Measurements from ENCODE around the gene CD99L2. TPM values are rescaled to one million over a fixed set of nuclear protein-coding genes. Genes with fewer than 3 reads are reported as not detected.

The CD99L2 gene
- total RNA-seq, 2 donors from 2014 or later: 11.3 to 18.7 TPM

GRCh38 chrX:150846130-150846529, 52.3 kb downstream of the CD99L2 start:
- Histone ChIP-seq H3K27me3 (ENCODE audit: control insufficient read depth, insufficient read depth, low read length, poor library complexity, severe bottlenecking) (no peaks in the 10 kb centered on the region), H3K27ac (ENCODE audit: low read depth, low read length) (no peak overlapping the region), H3K9ac (ENCODE audit: extremely low read depth, low read length, poor library complexity, severe bottlenecking) (no peak overlapping the region), H3K4me3 (ENCODE audit: low read length) (no peak overlapping the region), H3K4me1 (ENCODE audit: control insufficient read depth, insufficient read depth, low read length) (no peaks in the 10 kb centered on the region), H3K36me3 (ENCODE audit: control insufficient read depth, insufficient read depth, low read length) (no peaks in the 10 kb centered on the region), H3K9me3 (ENCODE audit: control insufficient read depth, low read length) (no peaks in the 10 kb centered on the region)
- no peaks in the 10 kb centered on the region for H3K36me3 Mint-ChIP-seq (ENCODE audit: low read depth)
- no peak overlapping the region for H3K4me3 Mint-ChIP-seq
- DNase-seq: no peak
- H3K4me1 Mint-ChIP-seq: peaks cover 23% of the 10 kb centered on the region
- H3K27ac Mint-ChIP-seq: no peak overlapping the region
- no peaks in the 10 kb centered on the region for H3K9me3 Mint-ChIP-seq
- TF ChIP-seq CTCF (conservative IDR thresholded peaks at IDR 0.05): no peak
- no peaks in the 10 kb centered on the region for H3K27me3 Mint-ChIP-seq (ENCODE audit: insufficient read depth)
- WGBS, 2 experiments (ENCODE audit: insufficient coverage in 1 of 2, insufficient read length in 1 of 2): 96% methylated on average over 1 of the region's 5 CpGs; no CpG with 5 or more reads in 1 of the 2 experiments

- no peaks in the 10 kb centered on the region for H3K36me3 Mint-ChIP-seq (ENCODE audit: low read depth)
- no peak overlapping the region for H3K27ac ChIP-seq (ENCODE audit: low read depth, low read length)
- peak overlapping the region; percentile 37 for H3K27ac Mint-ChIP-seq
- no peak for TF ChIP-seq CTCF (conservative IDR thresholded peaks at IDR 0.05)
- H3K4me3 ChIP-seq (ENCODE audit: low read length): no peak overlapping the region
- no peaks in the 10 kb centered on the region for H3K9me3 ChIP-seq (ENCODE audit: control insufficient read depth, low read length)
- 86% methylated on average over 3 of the region's 3 CpGs; no CpG with 5 or more reads in 1 of the 2 experiments for WGBS, 2 experiments (ENCODE audit: insufficient coverage in 1 of 2, insufficient read length in 1 of 2)
- H3K36me3 ChIP-seq (ENCODE audit: control insufficient read depth, insufficient read depth, low read length): no peaks in the 10 kb centered on the region
- peaks cover 21% of the 10 kb centered on the region for H3K4me1 Mint-ChIP-seq
- no peak for DNase-seq
- H3K4me1 ChIP-seq (ENCODE audit: control insufficient read depth, insufficient read depth, low read length): no peaks in the 10 kb centered on the region
- no peaks in the 10 kb centered on the region for H3K27me3 ChIP-seq (ENCODE audit: control insufficient read depth, insufficient read depth, low read length, poor library complexity, severe bottlenecking)
- no peaks in the 10 kb centered on the region for H3K27me3 Mint-ChIP-seq (ENCODE audit: insufficient read depth)
- H3K9ac ChIP-seq (ENCODE audit: extremely low read depth, low read length, poor library complexity, severe bottlenecking): no peak overlapping the region
- H3K9me3 Mint-ChIP-seq: no peaks in the 10 kb centered on the region
- no peak overlapping the region for H3K4me3 Mint-ChIP-seq
Observed at GRCh38 chrX:150845091-150845490, 53.4 kb downstream of the CD99L2 start.

GRCh38 chrX:150844016-150844415, 54.5 kb downstream of the CD99L2 start:
- no peak for TF ChIP-seq CTCF (conservative IDR thresholded peaks at IDR 0.05)
- Histone ChIP-seq H3K4me3 (ENCODE audit: low read length) (no peak overlapping the region), H3K36me3 (ENCODE audit: control insufficient read depth, insufficient read depth, low read length) (no peaks in the 10 kb centered on the region), H3K27ac (ENCODE audit: low read depth, low read length) (no peak overlapping the region), H3K27me3 (ENCODE audit: control insufficient read depth, insufficient read depth, low read length, poor library complexity, severe bottlenecking) (no peaks in the 10 kb centered on the region), H3K9ac (ENCODE audit: extremely low read depth, low read length, poor library complexity, severe bottlenecking) (no peak overlapping the region), H3K9me3 (ENCODE audit: control insufficient read depth, low read length) (no peaks in the 10 kb centered on the region), H3K4me1 (ENCODE audit: control insufficient read depth, insufficient read depth, low read length) (no peaks in the 10 kb centered on the region)
- DNase-seq: no peak
- Mint-ChIP-seq H3K4me3 (no peak overlapping the region), H3K9me3 (no peaks in the 10 kb centered on the region), H3K36me3 (ENCODE audit: low read depth) (no peaks in the 10 kb centered on the region), H3K4me1 (peaks cover 17% of the 10 kb centered on the region), H3K27me3 (ENCODE audit: insufficient read depth) (no peaks in the 10 kb centered on the region), H3K27ac (no peak overlapping the region)
- 89 to 96% methylated on average over 1 to 3 of the region's 3 CpGs for WGBS, 2 experiments (ENCODE audit: insufficient coverage in 1 of 2, insufficient read length in 1 of 2)

Data from endodermal cell (in vitro differentiated cells).